22Rv1 (cell line): ENCODE measurements around the gene FAF1.

ENCODE experiments used
- CTCF ChIP-seq: fragments of 450-650 bp; IDR thresholded peaks from 2 replicates; pipeline ENCODE4 v1.5.1; 2017; ENCODE audit warnings: mild to moderate bottlenecking
- ZFX ChIP-seq: fragments of 450-650 bp; IDR thresholded peaks from 2 replicates; pipeline ENCODE4 v1.6.1; 2017; ENCODE audit warnings: antibody characterized with exemption, borderline replicate concordance

- TF ChIP-seq CTCF (no peak), ZFX (no peak)
Observed at GRCh38 chr1:50996083-50996482, 36.0 kb upstream of the FAF1 start.
